ENCODE measurements around the gene RBM14. TPM values are rescaled to one million over a fixed set of nuclear protein-coding genes. Genes with fewer than 3 reads are reported as not detected.
A peak's percentile ranks its signal among the peaks of the same experiment; 100 is the strongest.

RBM14 gene
- polyA plus RNA-seq, 3 donors: 21.9 to 46.7 (median 42.6) TPM

GRCh38 chr11:66625752-66626149 lies 9.3 kb downstream of the RBM14 start:
- Mint-ChIP-seq H3K27ac (peak overlapping the region in 2 of 7 donors; percentile 20 to 42), H3K9me3 (no peaks in the 10 kb centered on the region), H3K4me1 (peaks cover 7% of the 10 kb centered on the region), H3K36me3 (peaks cover 68 to 91% of the 10 kb centered on the region in 2 donors), H3K27me3 (ENCODE audit: low read depth in 3 of 3) (peaks cover 0 to 2% (median 0%) of the 10 kb centered on the region in 3 donors), H3K4me3 (no peak overlapping the region)
- 91% methylated on average over 7 of the region's 9 CpGs for WGBS (ENCODE audit: insufficient coverage)
- intact Hi-C loops (cut with micrococcal nuclease): no loop called here
- Histone ChIP-seq H3K9ac (ENCODE audit: insufficient read depth, low read length, poor library complexity, severe bottlenecking) (no peak overlapping the region), H3K27ac (ENCODE audit: low read depth in 1 of 2, low read length in 2 of 2) (no peak overlapping the region), H3K9me3 (replicated peaks in 1 of 2; ENCODE audit: control insufficient read depth in 1 of 2, insufficient read depth in 1 of 2, low read length in 2 of 2) (no peaks in the 10 kb centered on the region), H3K79me2 (ENCODE audit: insufficient read depth, low read length) (peaks cover 100% of the 10 kb centered on the region), H3K4me2 (replicated peaks; ENCODE audit: extremely low read depth, low read length, poor library complexity, severe bottlenecking) (no peak overlapping the region), H3K4me1 (ENCODE audit: control insufficient read depth in 1 of 2, insufficient read depth in 2 of 2, low read length in 2 of 2) (no peaks in the 10 kb centered on the region), H4K20me1 (ENCODE audit: insufficient read depth, low read length) (peaks cover 100% of the 10 kb centered on the region), H3K27me3 (ENCODE audit: control insufficient read depth in 2 of 2, insufficient read depth in 2 of 2, low read length in 2 of 2) (no peaks in the 10 kb centered on the region), H3K4me3 (replicated peaks in 1 of 3; ENCODE audit: low read depth in 2 of 3, low read length in 3 of 3) (no peak overlapping the region), H2AFZ (ENCODE audit: insufficient read depth, low read depth, low read length, poor library complexity, severe bottlenecking) (no peak overlapping the region), H3K36me3 (replicated peaks in 1 of 2; ENCODE audit: control insufficient read depth in 1 of 2, insufficient read depth in 2 of 2, low read length in 2 of 2) (peaks cover 81 to 97% of the 10 kb centered on the region in 2 donors)
- DNase-seq: no peak
- no peak for TF ChIP-seq CTCF (IDR thresholded peaks at IDR 0.05)

- Histone ChIP-seq H3K4me1 (ENCODE audit: control insufficient read depth in 1 of 2, insufficient read depth in 2 of 2, low read length in 2 of 2) (no peaks in the 10 kb centered on the region), H3K27ac (ENCODE audit: low read depth in 1 of 2, low read length in 2 of 2) (no peak overlapping the region)
- H3K9me3 Mint-ChIP-seq: no peaks in the 10 kb centered on the region
These were observed 10.0 kb downstream of the RBM14 start for GRCh38 chr11:66626382-66626781.

More at GRCh38 chr11:66626382-66626781, 10.0 kb downstream of the RBM14 start:
- no peak for TF ChIP-seq CTCF (IDR thresholded peaks at IDR 0.05)
- H3K27ac Mint-ChIP-seq: no peak overlapping the region
- Histone ChIP-seq H3K79me2 (ENCODE audit: insufficient read depth, low read length) (peaks cover 100% of the 10 kb centered on the region), H4K20me1 (ENCODE audit: insufficient read depth, low read length) (peaks cover 100% of the 10 kb centered on the region), H3K9me3 (replicated peaks in 1 of 2; ENCODE audit: control insufficient read depth in 1 of 2, insufficient read depth in 1 of 2, low read length in 2 of 2) (no peaks in the 10 kb centered on the region), H3K4me3 (replicated peaks in 1 of 3; ENCODE audit: low read depth in 2 of 3, low read length in 3 of 3) (no peak overlapping the region), H3K27me3 (ENCODE audit: control insufficient read depth in 2 of 2, insufficient read depth in 2 of 2, low read length in 2 of 2) (no peaks in the 10 kb centered on the region), H3K36me3 (replicated peaks in 1 of 2; ENCODE audit: control insufficient read depth in 1 of 2, insufficient read depth in 2 of 2, low read length in 2 of 2) (peaks cover 81 to 92% of the 10 kb centered on the region in 2 donors), H3K4me2 (replicated peaks; ENCODE audit: extremely low read depth, low read length, poor library complexity, severe bottlenecking) (no peak overlapping the region), H2AFZ (ENCODE audit: insufficient read depth, low read depth, low read length, poor library complexity, severe bottlenecking) (no peak overlapping the region), H3K9ac (ENCODE audit: insufficient read depth, low read length, poor library complexity, severe bottlenecking) (no peak overlapping the region)
- H3K4me3 Mint-ChIP-seq: no peak overlapping the region
- peaks cover 4% of the 10 kb centered on the region for H3K4me1 Mint-ChIP-seq
- WGBS (ENCODE audit: insufficient coverage): 98% methylated on average over 17 of the region's 25 CpGs
- intact Hi-C loops (cut with micrococcal nuclease): no loop called here
- no peak for DNase-seq
- peaks cover 68 to 86% of the 10 kb centered on the region in 2 donors for H3K36me3 Mint-ChIP-seq
- H3K27me3 Mint-ChIP-seq (ENCODE audit: low read depth in 3 of 3): peaks cover 0 to 2% (median 0%) of the 10 kb centered on the region in 3 donors

Measured in CD14-positive monocyte (primary cell).